GM12874 (cell line): ENCODE measurements around the gene ZFP69B.

Experiments used
- CTCF ChIP-seq: IDR thresholded peaks from 2 replicates; pipeline ENCODE4 v1.5.1; 2011; ENCODE audit warnings: low read depth, mild to moderate bottlenecking, control low read depth, low read length, moderate library complexity; ENCODE audit not compliant: insufficient read depth

Gene ZFP69B

GRCh38 chr1:40423951-40424618, 26.2 kb upstream of the ZFP69B start:
- no peak for TF ChIP-seq CTCF

GRCh38 chr1:40425198-40425597, 25.1 kb upstream of the ZFP69B start:
- TF ChIP-seq CTCF: no peak

GRCh38 chr1:40431385-40431784, 18.9 kb upstream of the ZFP69B start:
- no peak for TF ChIP-seq CTCF

- TF ChIP-seq CTCF: no peak
Measured at GRCh38 chr1:40432644-40433390, 17.5 kb upstream of the ZFP69B start.

- no peak for TF ChIP-seq CTCF
Measured at GRCh38 chr1:40435471-40435870, 14.8 kb upstream of the ZFP69B start.

- TF ChIP-seq CTCF: no peak
Measured at GRCh38 chr1:40435876-40436275, 14.4 kb upstream of the ZFP69B start.

- TF ChIP-seq CTCF: peak; percentile 49
Measured at GRCh38 chr1:40438391-40439015, 11.8 kb upstream of the ZFP69B start.
